Endometrial microvascular endothelial cells (primary cell): ENCODE data around the gene SERINC1. TPM values are rescaled to one million over a fixed set of nuclear protein-coding genes. Genes with fewer than 3 reads are reported as not detected.

Experiments used
- in situ Hi-C: cut with HindIII; loops from 2 replicates; pipeline ENCODE4 v1.10.0; 2017; ENCODE audit warnings: low sequenced_read_pairs, low pct_unique_long_range_greater_than_20kb; ENCODE audit errors: inconsistent ontology term
- total RNA-seq: library from RNA; depleted of rRNA; stranded (reverse); fragments of >200 nt; gene quantifications from one replicate; pipeline ENCODE4 v1.2.3, GENCODE V29; 2015; ENCODE audit errors: inconsistent ontology term

SERINC1 gene
- total RNA-seq, 1 donor from 2014 or later = 78.3 TPM

GRCh38 chr6:122400462-122401089 is 71.0 kb downstream of the SERINC1 start:
- in situ Hi-C loops = no loop called here

DNA sequence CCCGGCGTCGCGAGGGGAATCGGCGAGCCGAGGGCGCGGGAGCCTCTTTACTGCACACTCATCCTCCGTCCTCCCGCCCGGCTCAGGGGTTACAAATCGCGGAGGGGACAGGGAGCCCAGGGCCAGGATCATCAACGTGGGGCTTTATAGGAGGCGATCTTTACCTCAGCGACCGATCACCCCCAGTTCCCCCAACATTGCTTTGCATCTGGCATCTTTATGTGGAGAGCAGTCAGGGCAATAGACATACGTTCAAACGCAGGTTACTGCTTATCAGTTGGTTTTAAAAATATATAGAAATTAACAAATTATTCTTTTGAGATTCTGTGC is 71.5 kb downstream of the SERINC1 start:
- in situ Hi-C loops = no loop called here

- in situ Hi-C loops = no loop called here
Measured at GRCh38 chr6:122399348-122400120, 72.1 kb downstream of the SERINC1 start, which contains the start of gene HSF2. Gene HSF2, plus strand, starts transcription at chr6:122399652. Its CDS starts 86 bp downstream, at chr6:122399738.

DNA sequence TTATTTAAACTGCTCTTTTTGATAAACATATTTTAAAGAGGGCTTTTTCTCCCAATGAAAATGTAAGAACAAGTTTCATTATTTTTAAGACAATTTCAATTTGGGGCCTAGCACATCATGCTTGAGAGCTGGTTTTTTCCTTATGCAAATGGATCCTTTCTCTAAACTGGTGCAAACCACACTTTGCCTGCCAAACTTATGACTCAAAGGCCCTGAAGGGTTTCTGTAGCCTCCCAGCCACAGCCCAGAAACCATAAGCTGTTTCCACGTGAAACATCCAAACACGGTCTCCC is 72.6 kb downstream of the SERINC1 start:
- in situ Hi-C loops = no loop called here

GRCh38 chr6:122394016-122394415 is 77.6 kb downstream of the SERINC1 start:
- in situ Hi-C loops = no loop called here

DNA sequence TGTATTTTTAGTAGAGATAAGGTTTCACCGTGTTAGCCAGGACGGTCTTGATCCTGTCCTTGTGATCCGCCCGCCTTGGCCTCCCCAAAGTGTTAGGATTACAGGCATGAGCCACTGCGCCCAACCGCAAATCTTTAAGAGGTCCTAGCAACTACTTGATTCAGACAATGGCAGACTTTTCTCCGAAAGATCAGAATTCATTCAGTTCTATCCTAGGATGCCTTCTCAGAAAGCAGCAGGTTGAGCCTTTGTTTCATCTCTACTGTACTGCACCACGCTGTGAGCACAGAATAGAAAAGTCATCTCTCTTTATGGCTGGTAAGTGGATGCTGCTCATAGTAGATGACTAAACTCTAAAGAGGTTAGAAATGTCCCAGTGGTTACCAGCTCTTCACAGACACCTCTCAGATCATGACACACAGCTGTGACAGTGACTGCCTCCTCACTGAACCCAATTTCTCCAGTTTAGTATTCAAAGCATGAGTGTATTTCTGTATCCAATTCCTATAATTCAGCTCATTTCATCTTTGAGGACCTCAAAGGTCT is 78.2 kb downstream of the SERINC1 start:
- in situ Hi-C loops = no loop called here

Other genes starting within 250 kb of the SERINC1 start
- gene HSF2, start 72.2 kb downstream of the SERINC1 start, total RNA-seq = 23.6 TPM
- gene PKIB, start 138.6 kb upstream of the SERINC1 start, total RNA-seq = not detected